GM20431 (cell line): ENCODE measurements around the gene MAP3K13.
"Not testable (repeated sequence)": the region's sequence is repeated elsewhere in the genome, so short reads cannot be mapped to it uniquely, and the experiment has no call there.

Experiments
- in situ Hi-C: fragments of 300-500 bp; cut with MseI, MboI; formaldehyde crosslinking; loops from one replicate; pipeline ENCODE4 v1.15.0; 2020; ENCODE audit warnings: low sequenced_read_pairs; ENCODE audit not compliant: unreplicated experiment

MAP3K13 gene

GRCh38 chr3:185382154-185382553, 19.2 kb downstream of the MAP3K13 start:
- in situ Hi-C loops: no loop called here

- in situ Hi-C loops: not testable (repeated sequence)
These were observed 23.6 kb downstream of the MAP3K13 start for GRCh38 chr3:185386515-185386914.

GRCh38 chr3:185387646-185388045, 24.7 kb downstream of the MAP3K13 start:
- in situ Hi-C loops: no loop called here

DNA sequence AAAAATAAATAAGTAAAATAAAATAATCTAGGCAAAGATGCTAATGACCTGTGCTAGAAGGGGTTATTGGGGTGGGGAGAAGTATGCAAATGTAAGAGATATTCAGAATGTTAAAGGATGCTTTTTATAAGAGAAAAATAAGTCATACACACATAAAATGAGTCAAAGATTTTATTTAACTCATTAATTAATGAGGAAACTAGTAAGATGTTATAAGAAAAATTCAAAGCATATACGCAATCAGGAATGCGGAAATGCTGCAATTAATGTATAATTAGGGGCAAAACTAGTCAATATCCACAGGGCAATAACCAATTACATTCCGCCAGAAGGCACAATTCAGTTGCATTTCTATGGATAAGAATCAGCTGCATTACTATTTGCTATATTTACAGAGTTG, 30.1 kb downstream of the MAP3K13 start:
- in situ Hi-C loops: no loop called here

GRCh38 chr3:185397676-185398075, 34.7 kb downstream of the MAP3K13 start:
- in situ Hi-C loops: no loop called here

DNA sequence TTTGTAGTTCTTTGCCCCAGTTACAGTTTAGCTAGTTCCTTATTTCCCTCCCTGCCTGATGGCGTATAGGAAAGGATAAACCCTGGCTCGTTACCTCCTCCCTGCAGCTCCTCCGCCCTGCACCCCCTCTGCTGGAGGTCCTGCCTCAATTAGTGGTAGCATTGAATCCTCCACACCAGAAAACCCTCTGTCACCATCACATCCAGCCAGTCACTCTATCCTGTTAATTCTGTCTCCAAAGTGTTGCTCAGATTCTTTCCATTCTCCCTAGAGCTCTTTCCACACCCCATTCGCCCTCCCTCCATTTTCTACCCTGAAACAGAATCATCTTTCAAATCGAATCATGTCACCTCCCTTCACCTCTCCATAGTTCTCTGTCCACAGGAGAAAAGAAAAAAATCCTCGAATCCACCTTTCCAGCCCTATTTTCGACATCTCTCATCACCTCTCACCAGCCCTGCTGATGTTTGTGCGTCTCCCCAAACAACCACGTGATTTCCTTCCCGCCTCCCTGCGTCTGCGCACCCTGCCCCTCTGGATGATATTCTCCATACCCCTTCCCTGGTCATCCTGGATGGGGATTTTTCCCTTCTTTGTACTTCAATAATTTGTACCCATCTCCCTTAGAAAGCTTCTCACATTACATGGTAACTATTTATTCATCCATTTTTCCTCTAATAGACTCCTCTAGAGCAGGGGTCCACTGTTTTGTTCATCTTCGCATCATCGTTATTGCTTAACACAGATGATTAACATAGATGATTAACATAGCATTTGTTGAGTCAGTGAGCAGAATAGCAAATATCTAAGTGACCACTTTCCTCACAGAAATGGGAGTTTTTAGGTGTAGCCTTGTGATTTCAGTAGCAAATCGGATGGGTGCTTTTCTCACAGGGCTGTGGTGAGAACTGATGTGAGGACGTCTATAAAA, 37.1 kb downstream of the MAP3K13 start:
- in situ Hi-C loops: no loop called here

- in situ Hi-C loops: no loop called here
These were observed 37.9 kb downstream of the MAP3K13 start for GRCh38 chr3:185400866-185401265.

DNA sequence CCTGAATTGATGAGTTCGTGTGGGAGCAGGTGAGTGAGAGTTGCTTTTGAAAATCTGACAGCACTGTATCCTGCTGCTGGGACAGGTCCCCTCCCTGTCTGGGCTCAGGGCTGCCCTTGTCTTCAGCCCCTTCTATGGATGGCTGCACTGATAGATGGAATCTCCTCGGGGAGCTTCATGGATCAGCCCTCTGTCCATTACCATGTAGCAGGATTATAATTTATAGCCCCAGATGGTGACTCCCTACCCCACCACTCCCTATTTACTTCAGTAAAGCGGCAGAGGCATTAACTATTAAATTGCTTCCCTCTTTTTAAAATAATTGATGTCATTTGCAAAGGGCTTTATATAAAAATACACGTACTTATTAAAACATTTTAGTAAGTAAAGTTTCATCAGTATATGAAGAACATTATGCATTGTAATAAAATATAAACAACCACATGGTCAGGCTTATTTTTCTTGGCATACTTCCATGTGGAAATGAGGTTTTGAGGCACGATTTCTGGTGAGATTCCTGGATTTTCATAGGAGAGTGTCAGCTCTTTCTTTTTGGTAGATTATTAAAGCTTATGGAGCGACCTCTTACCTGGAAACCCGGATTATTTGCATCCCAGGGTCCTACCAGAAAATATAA, 38.5 kb downstream of the MAP3K13 start:
- in situ Hi-C loops: no loop called here

DNA sequence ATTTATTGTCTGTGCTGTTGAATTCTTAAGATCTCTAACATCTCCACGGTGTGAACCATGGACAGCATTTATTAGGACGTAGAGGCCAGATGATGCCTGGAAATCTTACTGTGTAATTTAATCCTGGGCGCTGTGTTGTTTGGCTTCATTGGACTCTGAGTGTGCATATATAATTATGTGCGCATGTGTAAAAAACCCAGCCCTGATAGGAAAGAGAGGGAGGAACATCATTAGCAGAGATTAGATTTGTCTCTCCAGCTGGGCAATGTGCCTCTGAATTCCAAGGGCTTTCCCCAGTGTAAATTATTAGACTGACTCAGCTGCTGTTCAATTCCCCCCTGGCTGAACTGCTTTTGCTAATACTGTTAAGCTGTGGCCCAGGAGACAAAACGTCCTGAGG, 39.6 kb downstream of the MAP3K13 start:
- in situ Hi-C loops: no loop called here

- in situ Hi-C loops: no loop called here
These were observed 40.1 kb downstream of the MAP3K13 start for GRCh38 chr3:185403002-185403401.

- in situ Hi-C loops: no loop called here
These were observed 42.3 kb downstream of the MAP3K13 start for GRCh38 chr3:185405243-185405642.

DNA sequence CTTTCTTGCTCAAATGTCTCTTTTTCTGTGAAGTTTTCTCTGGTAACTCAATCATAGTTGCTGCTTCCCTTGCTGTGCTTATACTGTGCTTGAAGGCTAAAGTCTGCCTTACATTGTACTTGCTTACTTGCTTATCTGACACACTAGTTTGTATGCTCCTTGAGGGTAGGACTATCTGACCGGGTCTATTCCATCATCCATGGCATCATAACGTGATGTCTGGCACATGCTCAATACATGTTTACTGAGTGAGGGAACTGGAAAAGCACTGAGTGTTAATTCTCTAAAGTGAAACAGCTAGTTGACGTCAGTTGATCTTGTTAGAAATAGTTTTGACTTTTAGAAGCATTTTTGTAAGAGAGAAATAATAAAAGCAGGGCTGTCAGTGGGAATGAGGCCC, 42.7 kb downstream of the MAP3K13 start:
- in situ Hi-C loops: no loop called here

DNA sequence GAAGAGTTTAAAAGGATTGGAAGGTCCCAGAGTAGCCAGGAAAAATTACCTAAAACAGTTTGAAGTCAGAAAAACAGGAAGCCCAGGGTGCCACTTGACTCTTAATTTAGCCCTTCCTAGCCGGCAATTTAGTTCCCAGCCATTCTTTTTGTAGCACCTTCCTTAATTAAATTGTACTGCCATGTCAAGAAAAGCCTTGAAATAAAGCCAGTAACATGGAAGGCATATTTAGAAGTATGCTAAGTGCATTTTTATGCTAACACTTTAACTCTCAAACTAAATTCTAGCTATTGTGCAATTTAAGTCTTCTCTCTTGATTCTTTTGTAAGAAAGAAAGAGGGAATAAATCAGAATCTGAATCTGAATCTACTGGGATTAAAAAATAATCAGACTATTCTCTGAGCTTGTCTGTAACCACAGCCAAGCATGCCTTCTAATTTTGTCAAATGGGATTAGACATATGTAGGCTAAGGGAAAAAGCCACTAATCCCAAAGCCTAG, 43.2 kb downstream of the MAP3K13 start:
- in situ Hi-C loops: no loop called here

DNA sequence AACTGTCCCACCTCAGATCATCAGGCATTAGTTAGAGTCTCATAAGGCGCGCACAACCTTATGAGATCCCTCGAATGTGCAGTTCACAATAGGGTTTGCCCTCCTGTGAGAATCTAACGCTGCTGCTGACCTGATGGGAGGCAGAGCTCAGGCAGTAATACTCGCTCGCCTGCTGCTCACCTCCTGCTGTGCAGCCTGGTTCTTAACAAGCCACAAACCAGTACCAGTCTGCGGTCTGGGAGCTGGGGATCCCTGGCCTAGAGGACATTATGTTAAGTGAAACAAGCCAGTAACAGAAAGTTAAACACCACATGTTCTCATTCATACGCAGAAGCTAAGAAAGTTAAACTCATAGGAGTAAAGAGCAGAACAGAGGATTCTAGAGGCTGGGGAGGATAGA, 47.0 kb downstream of the MAP3K13 start:
- in situ Hi-C loops: no loop called here

DNA sequence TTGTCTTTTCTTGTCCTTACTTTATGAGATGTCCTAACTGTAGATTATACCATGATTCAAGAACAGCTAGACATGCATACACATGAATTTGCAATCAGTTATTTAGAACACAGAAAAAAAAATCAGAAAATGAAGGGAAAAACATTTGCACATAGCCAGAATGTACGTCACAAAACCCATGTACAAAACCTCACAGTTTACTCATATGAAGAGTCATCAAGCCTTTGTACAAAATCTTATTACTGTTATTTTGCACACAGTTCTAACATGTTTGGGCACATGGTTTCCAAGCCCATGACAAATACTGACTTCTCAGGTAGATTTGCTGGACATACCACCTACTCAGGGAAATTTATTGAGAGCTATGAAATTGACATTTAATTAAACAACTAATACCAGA, 48.2 kb downstream of the MAP3K13 start:
- in situ Hi-C loops: no loop called here

- in situ Hi-C loops: no loop called here
These were observed 53.6 kb downstream of the MAP3K13 start for GRCh38 chr3:185416513-185416912.

- in situ Hi-C loops: not testable (repeated sequence)
These were observed 55.6 kb downstream of the MAP3K13 start for GRCh38 chr3:185418561-185418977.

DNA sequence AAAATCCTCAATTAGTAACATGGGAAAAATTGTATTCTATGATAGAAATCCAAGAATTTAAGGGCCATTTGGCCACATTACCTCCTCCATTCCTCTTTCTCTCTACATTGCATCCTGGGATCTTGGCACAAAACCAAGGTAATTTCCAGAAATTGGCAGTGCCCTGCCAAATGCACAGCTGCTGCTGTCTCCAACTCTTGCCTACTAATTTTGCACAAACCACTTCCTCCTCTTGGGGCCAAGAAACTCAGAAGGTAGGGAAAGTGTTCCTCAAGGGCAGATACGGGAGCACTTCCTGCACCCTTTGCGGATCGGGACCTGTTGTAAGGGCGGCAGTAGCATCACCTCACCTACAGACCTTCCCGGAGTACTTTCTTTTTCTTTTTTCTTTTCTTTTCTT, 57.8 kb downstream of the MAP3K13 start:
- in situ Hi-C loops: no loop called here

GRCh38 chr3:185421577-185422232, 58.8 kb downstream of the MAP3K13 start:
- in situ Hi-C loops: no loop called here

DNA sequence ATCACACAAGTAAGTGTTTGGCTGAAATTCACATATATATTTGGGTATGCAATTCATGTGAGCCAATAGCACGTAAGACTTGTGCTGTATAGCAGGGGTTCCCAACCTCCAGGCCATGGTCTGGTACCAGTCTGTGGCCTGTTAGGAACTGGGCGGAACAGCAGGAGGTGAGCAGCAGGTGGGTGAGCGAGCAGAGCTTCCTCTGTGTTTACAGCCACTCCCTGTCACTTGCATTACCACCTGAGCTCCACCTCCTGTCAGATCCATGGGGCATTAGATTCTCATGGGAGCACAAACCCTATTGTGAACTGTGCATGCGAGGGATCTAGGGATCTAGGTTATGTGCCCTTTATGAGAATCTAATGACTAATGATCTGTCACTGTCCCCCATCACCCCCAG, 59.7 kb downstream of the MAP3K13 start:
- in situ Hi-C loops: no loop called here

GRCh38 chr3:185423178-185423577, 60.2 kb downstream of the MAP3K13 start:
- in situ Hi-C loops: no loop called here
